Neural progenitor cell (in vitro differentiated cells): ENCODE measurements around the gene SH2D2A. TPM values are rescaled to one million over a fixed set of nuclear protein-coding genes. Genes with fewer than 3 reads are reported as not detected.
A peak's percentile ranks its signal among the peaks of the same experiment; 100 is the strongest.

Source experiments
- DNase-seq: peaks from one replicate; pipeline ENCODE4 v3.0.0-alpha.2; 2016; ENCODE audit warnings: low spot score
- H2AFZ ChIP-seq: fragments of 200-600 bp; sonication (generic); replicated peaks from 2 replicates; pipeline ENCODE4 v1.6.1; 2016; ENCODE audit warnings: antibody characterized with exemption
- H3F3A ChIP-seq: fragments of 200-600 bp; sonication (generic); 2 replicates; pipeline ENCODE4 v1.6.1; 2016; ENCODE audit warnings: antibody characterized with exemption, low read depth
- H3K27ac ChIP-seq: fragments of 200-600 bp; sonication (generic); 2 replicates; pipeline ENCODE4 v1.5.1; 2016; ENCODE audit warnings: mild to moderate bottlenecking
- H3K27me3 ChIP-seq: fragments of 200-600 bp; sonication (generic); 2 replicates; pipeline ENCODE4 v1.6.1; 2016; ENCODE audit warnings: mild to moderate bottlenecking, moderate library complexity
- H3K36me3 ChIP-seq: fragments of 200-600 bp; sonication (generic); 2 replicates; pipeline ENCODE4 v1.5.1; 2016
- H3K4me1 ChIP-seq: fragments of 200-600 bp; sonication (generic); 2 replicates; pipeline ENCODE4 v1.6.1; 2016; ENCODE audit warnings: mixed run types
- H3K4me2 ChIP-seq: fragments of 200-600 bp; sonication (generic); 2 replicates; pipeline ENCODE4 v1.6.1; 2016
- H3K4me3 ChIP-seq: fragments of 200-600 bp; sonication (generic); 2 replicates; pipeline ENCODE4 v1.5.1; 2016
- H3K79me2 ChIP-seq: fragments of 200-600 bp; sonication (generic); 2 replicates; pipeline ENCODE4 v1.6.1; 2016; ENCODE audit warnings: low read depth
- H3K9ac ChIP-seq: fragments of 200-600 bp; sonication (generic); 2 replicates; pipeline ENCODE4 v1.6.1; 2016
- H3K9me3 ChIP-seq: fragments of 200-600 bp; sonication (generic); 2 replicates; pipeline ENCODE4 v1.5.1; 2016; ENCODE audit warnings: low read depth
- H4K20me1 ChIP-seq: fragments of 200-600 bp; sonication (generic); 2 replicates; pipeline ENCODE4 v1.6.1; 2016; ENCODE audit warnings: low read depth
- H3K27ac Mint-ChIP-seq: 3 replicates; pipeline ENCODE4 v1.8.0; 2021; ENCODE audit warnings: mixed read lengths
- H3K27me3 Mint-ChIP-seq: 2 replicates; pipeline ENCODE4 v1.8.0; 2022; ENCODE audit warnings: low read depth, mild to moderate bottlenecking, inconsistent platforms, moderate library complexity, mixed read lengths; ENCODE audit not compliant: insufficient read depth
- H3K36me3 Mint-ChIP-seq: 3 replicates; pipeline ENCODE4 v1.8.0; 2021; ENCODE audit warnings: mixed read lengths
- H3K4me1 Mint-ChIP-seq: 3 replicates; pipeline ENCODE4 v1.8.0; 2021; ENCODE audit warnings: mixed read lengths
- H3K4me3 Mint-ChIP-seq: 3 replicates; pipeline ENCODE4 v1.8.0; 2021; ENCODE audit warnings: mild to moderate bottlenecking, moderate library complexity, mixed read lengths
- H3K9me3 Mint-ChIP-seq: 3 replicates; pipeline ENCODE4 v1.8.0; 2020; ENCODE audit warnings: mixed read lengths
- EZH2 ChIP-seq: fragments of 200-600 bp; sonication (generic); IDR thresholded peaks from 2 replicates; pipeline ENCODE4 v1.6.1; 2017; ENCODE audit warnings: antibody characterized with exemption, mild to moderate bottlenecking, moderate library complexity
- EZH2phosphoT487 ChIP-seq: fragments of 200-600 bp; sonication (generic); IDR thresholded peaks from 2 replicates; pipeline ENCODE4 v1.6.1; 2017; ENCODE audit warnings: antibody characterized with exemption
- total RNA-seq: library from RNA; depleted of rRNA; stranded (reverse); fragments of >200 nt; gene quantifications from 2 replicates; pipeline ENCODE4 v1.2.3, GENCODE V29; 2015; ENCODE audit warnings: low replicate concordance
- TF ChIP-seq, protein P1 (sequence below): fragments of 200-600 bp; sonication (generic); IDR thresholded peaks from 2 replicates; pipeline ENCODE4 v1.5.1; 2017; ENCODE audit warnings: antibody characterized with exemption, mild to moderate bottlenecking

Gene SH2D2A
- total RNA-seq, 1 donor from 2014 or later, result not detected

DNA sequence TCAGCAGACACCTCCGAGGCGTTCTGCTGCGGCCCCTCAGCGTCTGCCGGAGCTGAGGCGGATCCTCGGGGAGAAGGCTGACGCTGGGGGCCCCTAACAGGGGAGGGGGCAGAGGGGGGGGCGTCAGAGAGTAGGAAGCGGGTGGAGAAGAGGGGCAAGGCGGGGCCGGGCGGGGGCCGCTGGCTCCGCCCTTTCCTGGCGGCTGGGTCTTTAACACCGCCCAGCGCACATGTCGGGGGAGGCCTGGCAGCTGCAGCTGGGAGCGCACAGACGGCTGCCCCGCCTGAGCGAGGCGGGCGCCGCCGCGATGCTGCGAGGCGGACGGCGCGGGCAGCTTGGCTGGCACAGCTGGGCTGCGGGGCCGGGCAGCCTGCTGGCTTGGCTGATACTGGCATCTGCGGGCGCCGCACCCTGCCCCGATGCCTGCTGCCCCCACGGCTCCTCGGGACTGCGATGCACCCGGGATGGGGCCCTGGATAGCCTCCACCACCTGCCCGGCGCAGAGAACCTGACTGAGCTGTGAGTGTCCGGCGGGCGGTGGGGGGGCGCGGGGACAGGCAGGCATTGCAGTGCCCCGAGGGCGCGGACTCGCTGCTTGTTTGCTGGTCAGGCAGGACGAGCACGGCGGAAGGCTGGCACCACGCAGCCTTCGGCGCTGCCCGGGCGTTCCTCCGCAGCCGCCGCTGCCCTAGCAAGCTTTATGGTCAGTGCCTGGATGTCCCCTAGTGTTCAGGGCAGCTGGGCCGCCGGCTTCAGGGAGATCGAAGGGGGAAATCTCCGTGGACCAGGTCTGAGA, 44.2 kb upstream of the SH2D2A start, which contains the start of gene NTRK1:
Gene NTRK1 (plus strand): TSS at position 238 of the 796 bp plus-strand sequence. CDS start 70 bp downstream, at position 308.
- peak within 1 kb of the TSS; percentile 88 for H3K4me2 ChIP-seq
- Mint-ChIP-seq H3K9me3 (no peaks in the 10 kb centered on the region), H3K4me3 (peak within 1 kb of the TSS; percentile 87), H3K4me1 (peaks cover 43% of the 10 kb centered on the region), H3K36me3 (no peaks in the 10 kb centered on the region), H3K27ac (no peak within 1 kb of the TSS), H3K27me3 (peaks cover 60% of the 10 kb centered on the region)
- peaks cover 100% of the 10 kb centered on the region for H3K27me3 ChIP-seq
- DNase-seq, result peak; percentile 83
- no peaks in the 10 kb centered on the region for H3K9me3 ChIP-seq
- peaks cover 32% of the 10 kb centered on the region for H3F3A ChIP-seq
- TF ChIP-seq, protein P1, sequence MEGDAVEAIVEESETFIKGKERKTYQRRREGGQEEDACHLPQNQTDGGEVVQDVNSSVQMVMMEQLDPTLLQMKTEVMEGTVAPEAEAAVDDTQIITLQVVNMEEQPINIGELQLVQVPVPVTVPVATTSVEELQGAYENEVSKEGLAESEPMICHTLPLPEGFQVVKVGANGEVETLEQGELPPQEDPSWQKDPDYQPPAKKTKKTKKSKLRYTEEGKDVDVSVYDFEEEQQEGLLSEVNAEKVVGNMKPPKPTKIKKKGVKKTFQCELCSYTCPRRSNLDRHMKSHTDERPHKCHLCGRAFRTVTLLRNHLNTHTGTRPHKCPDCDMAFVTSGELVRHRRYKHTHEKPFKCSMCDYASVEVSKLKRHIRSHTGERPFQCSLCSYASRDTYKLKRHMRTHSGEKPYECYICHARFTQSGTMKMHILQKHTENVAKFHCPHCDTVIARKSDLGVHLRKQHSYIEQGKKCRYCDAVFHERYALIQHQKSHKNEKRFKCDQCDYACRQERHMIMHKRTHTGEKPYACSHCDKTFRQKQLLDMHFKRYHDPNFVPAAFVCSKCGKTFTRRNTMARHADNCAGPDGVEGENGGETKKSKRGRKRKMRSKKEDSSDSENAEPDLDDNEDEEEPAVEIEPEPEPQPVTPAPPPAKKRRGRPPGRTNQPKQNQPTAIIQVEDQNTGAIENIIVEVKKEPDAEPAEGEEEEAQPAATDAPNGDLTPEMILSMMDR, result no peak
- TF ChIP-seq EZH2phosphoT487, result peak; percentile 86
- TF ChIP-seq EZH2, result peak; percentile 85
- H3K9ac ChIP-seq, result no peak within 1 kb of the TSS
- peak within 1 kb of the TSS; percentile 52 for H3K4me3 ChIP-seq
- H2AFZ ChIP-seq, result peak within 1 kb of the TSS; percentile 86
- no peaks in the 10 kb centered on the region for H3K36me3 ChIP-seq
- no peak within 1 kb of the TSS for H3K27ac ChIP-seq
- H3K4me1 ChIP-seq, result peaks cover 19% of the 10 kb centered on the region
- no peaks in the 10 kb centered on the region for H3K79me2 ChIP-seq
- peaks cover 16% of the 10 kb centered on the region for H4K20me1 ChIP-seq

DNA sequence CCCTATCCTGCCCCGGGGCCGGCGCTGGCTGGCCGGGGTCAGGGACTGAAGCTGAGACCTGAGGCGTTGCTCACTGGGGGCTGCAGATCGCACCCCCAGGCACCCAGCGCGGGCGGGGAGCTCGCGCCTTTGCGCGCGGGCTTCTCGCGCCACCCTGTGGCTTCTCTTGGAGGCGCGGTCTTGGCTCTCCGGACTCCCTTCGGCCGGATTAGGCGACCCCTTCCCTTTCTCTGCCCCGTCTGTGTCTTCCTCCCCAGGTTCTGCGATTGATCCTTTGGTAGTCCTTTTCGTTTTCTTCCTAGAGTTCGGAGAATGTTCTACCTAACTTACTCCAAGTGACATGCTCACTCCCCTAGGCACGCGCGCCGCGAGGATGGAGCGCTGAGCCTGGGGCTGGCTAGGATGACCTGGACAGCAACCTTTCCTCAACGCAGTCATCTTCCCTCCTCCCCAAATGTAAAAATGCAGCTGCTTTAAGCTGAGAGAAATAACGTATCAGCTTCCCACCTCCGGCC, 43.5 kb upstream of the SH2D2A start:
- Histone ChIP-seq H2AFZ (peak overlapping the region; percentile 86), H3K4me1 (peaks cover 19% of the 10 kb centered on the region), H3K9me3 (no peaks in the 10 kb centered on the region), H4K20me1 (peaks cover 16% of the 10 kb centered on the region), H3K4me3 (peak overlapping the region; percentile 52), H3K4me2 (peak overlapping the region; percentile 88), H3F3A (peaks cover 30% of the 10 kb centered on the region), H3K27me3 (peaks cover 100% of the 10 kb centered on the region), H3K9ac (no peak overlapping the region), H3K36me3 (no peaks in the 10 kb centered on the region), H3K79me2 (no peaks in the 10 kb centered on the region), H3K27ac (no peak overlapping the region)
- Mint-ChIP-seq H3K36me3 (no peaks in the 10 kb centered on the region), H3K9me3 (no peaks in the 10 kb centered on the region), H3K4me3 (peak overlapping the region; percentile 87), H3K4me1 (peaks cover 36% of the 10 kb centered on the region), H3K27me3 (peaks cover 56% of the 10 kb centered on the region), H3K27ac (no peak overlapping the region)
- no peak for TF ChIP-seq EZH2
- TF ChIP-seq EZH2phosphoT487, result no peak
- TF ChIP-seq, protein P1, result peak; percentile 81
- DNase-seq, result peak; percentile 88

DNA sequence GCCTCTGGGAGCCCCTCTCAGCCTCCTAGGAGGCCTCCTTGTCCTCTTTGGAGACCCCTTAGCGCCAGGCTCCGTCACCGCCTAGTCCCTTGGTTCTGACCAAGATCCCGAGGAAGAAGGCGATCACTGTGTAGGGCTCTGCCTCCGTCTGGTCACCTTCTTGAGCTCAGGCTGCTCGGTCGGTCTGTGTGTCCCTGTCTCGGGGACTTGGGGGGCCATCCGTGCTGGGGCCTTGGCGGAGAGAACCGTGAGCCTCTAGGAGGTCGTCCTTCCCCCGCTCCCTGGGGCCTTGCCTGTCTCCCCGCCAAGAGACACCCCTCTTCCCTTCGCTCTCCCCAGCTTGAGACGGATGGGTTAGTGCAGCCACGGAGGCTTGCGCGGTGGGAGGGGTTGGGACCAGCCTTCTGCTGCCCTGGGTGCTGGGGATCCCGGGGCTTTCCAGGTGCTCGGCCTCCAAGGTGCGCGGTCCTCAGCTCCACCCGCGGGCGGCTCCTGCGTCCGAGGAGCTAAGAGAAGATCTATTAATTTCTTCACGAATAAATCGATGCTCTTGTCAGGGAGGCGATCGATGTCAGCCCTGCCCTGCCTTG, 43.0 kb upstream of the SH2D2A start:
- H3K9ac ChIP-seq, result no peak overlapping the region
- peak overlapping the region; percentile 52 for H3K4me3 ChIP-seq
- Mint-ChIP-seq H3K4me3 (peak overlapping the region; percentile 87), H3K27me3 (peaks cover 55% of the 10 kb centered on the region), H3K36me3 (no peaks in the 10 kb centered on the region), H3K4me1 (peaks cover 35% of the 10 kb centered on the region), H3K9me3 (no peaks in the 10 kb centered on the region), H3K27ac (no peak overlapping the region)
- peak overlapping the region; percentile 88 for H3K4me2 ChIP-seq
- no peak overlapping the region for H3K27ac ChIP-seq
- no peaks in the 10 kb centered on the region for H3K79me2 ChIP-seq
- TF ChIP-seq EZH2, result no peak
- no peak for TF ChIP-seq EZH2phosphoT487
- TF ChIP-seq, protein P1, result no peak
- H3K9me3 ChIP-seq, result no peaks in the 10 kb centered on the region
- H4K20me1 ChIP-seq, result peaks cover 16% of the 10 kb centered on the region
- H2AFZ ChIP-seq, result peak overlapping the region; percentile 28
- DNase-seq, result peak; percentile 56
- peaks cover 19% of the 10 kb centered on the region for H3K4me1 ChIP-seq
- H3K36me3 ChIP-seq, result no peaks in the 10 kb centered on the region
- peaks cover 100% of the 10 kb centered on the region for H3K27me3 ChIP-seq
- H3F3A ChIP-seq, result peaks cover 27% of the 10 kb centered on the region
